GM12878 (cell line): ENCODE results near the gene SPRED2. TPM values are rescaled to one million over a fixed set of nuclear protein-coding genes. Genes with fewer than 3 reads are reported as not detected.

Experiments used
- ASH2L ChIP-seq: fragments of 300-600, 200-600 bp; sonication (generic); IDR thresholded peaks from 2 replicates; pipeline ENCODE4 v1.6.1; 2017; ENCODE audit warnings: low read depth, mild to moderate bottlenecking, borderline replicate concordance
- CHD2 ChIP-seq: IDR thresholded peaks from 2 replicates; pipeline ENCODE4 v1.6.1; 2011; ENCODE audit warnings: low read depth, low read length, improper control_type of control experiment, borderline replicate concordance
- EED ChIP-seq: sonication (generic); IDR thresholded peaks from 2 replicates; pipeline ENCODE4 v1.6.1; 2016; ENCODE audit warnings: antibody characterized with exemption, low read depth
- EP300 ChIP-seq, 2 experiments: fragments of 150-350 bp in 1 of 2; IDR thresholded peaks; 2 replicates each; pipeline ENCODE4 v1.6.1; 2011 to 2012; ENCODE audit warnings: low read depth in 2 of 2, low read length in 2 of 2, borderline replicate concordance in 1 of 2, improper control_type of control experiment in 1 of 2, inconsistent platforms in 1 of 2; ENCODE audit not compliant: control insufficient read depth in 1 of 2
- ETV6 ChIP-seq, 2 experiments: fragments of 450-650 bp in 1 of 2; IDR thresholded peaks in 1 of 2; conservative IDR thresholded peaks in 1 of 2; 2 replicates each; pipeline ENCODE4 v1.6.1; 2014; ENCODE audit warnings: antibody characterized with exemption in 1 of 2, borderline replicate concordance in 1 of 2, low read depth in 1 of 2, mild to moderate bottlenecking in 1 of 2, moderate library complexity in 1 of 2
- FOXM1 ChIP-seq: IDR thresholded peaks from 2 replicates; pipeline ENCODE4 v1.6.1; 2012; ENCODE audit warnings: low read depth, mild to moderate bottlenecking, inconsistent platforms, low read length, moderate library complexity
- GABPA ChIP-seq: IDR thresholded peaks from 2 replicates; pipeline ENCODE4 v1.6.1; 2014; ENCODE audit warnings: antibody characterized with exemption, low read depth, mild to moderate bottlenecking, inconsistent platforms
- HDGF ChIP-seq: fragments of 450-650 bp; IDR thresholded peaks from 2 replicates; pipeline ENCODE4 v1.6.1; 2016; ENCODE audit warnings: antibody characterized with exemption
- KAT2A ChIP-seq: conservative IDR thresholded peaks from 2 replicates; pipeline ENCODE4 v1.6.1; 2011; ENCODE audit warnings: low read depth, low read length; ENCODE audit not compliant: control insufficient read depth
- POLR2AphosphoS2 ChIP-seq: IDR thresholded peaks from 2 replicates; pipeline ENCODE4 v1.6.1; 2011; ENCODE audit warnings: low read depth, mild to moderate bottlenecking, low read length, improper control_type of control experiment, moderate library complexity
- RAD51 ChIP-seq: fragments of 450-650 bp; IDR thresholded peaks from 2 replicates; pipeline ENCODE4 v1.6.1; 2016; ENCODE audit warnings: moderate library complexity, mild to moderate bottlenecking, inconsistent platforms
- RB1 ChIP-seq: fragments of 450-650 bp; formaldehyde crosslinking; IDR thresholded peaks from 2 replicates; pipeline ENCODE4 v1.6.1; 2017; ENCODE audit warnings: mild to moderate bottlenecking, borderline replicate concordance
- RELA ChIP-seq: fragments of 450-650 bp; IDR thresholded peaks from 2 replicates; pipeline ENCODE4 v1.8.0; 2014; ENCODE audit warnings: borderline replicate concordance; ENCODE audit not compliant: partially characterized antibody
- RUNX3 ChIP-seq: IDR thresholded peaks from 2 replicates; pipeline ENCODE4 v1.6.1; 2012; ENCODE audit warnings: low read length, inconsistent platforms
- SMARCA5 ChIP-seq: fragments of 450-650 bp; IDR thresholded peaks from 2 replicates; pipeline ENCODE4 v1.6.1; 2017; ENCODE audit warnings: mild to moderate bottlenecking
- STAT1 ChIP-seq: fragments of 450-650 bp; conservative IDR thresholded peaks from 2 replicates; pipeline ENCODE4 v1.6.1; 2014; ENCODE audit warnings: antibody characterized with exemption, mild to moderate bottlenecking
- TCF12 ChIP-seq: IDR thresholded peaks from 2 replicates; pipeline ENCODE4 v1.6.1; 2011; ENCODE audit warnings: low read depth, mild to moderate bottlenecking, low read length
- ZNF217 ChIP-seq: fragments of 450-650 bp; IDR thresholded peaks from 2 replicates; pipeline ENCODE4 v1.6.1; 2017; ENCODE audit warnings: antibody characterized with exemption, mild to moderate bottlenecking
- ZNF622 ChIP-seq: fragments of 450-650 bp; IDR thresholded peaks from 2 replicates; pipeline ENCODE4 v1.6.1; 2017; ENCODE audit warnings: mild to moderate bottlenecking, inconsistent platforms
- ZSCAN29 ChIP-seq: fragments of 450-650 bp; IDR thresholded peaks from 2 replicates; pipeline ENCODE4 v1.6.1; 2017; ENCODE audit warnings: mild to moderate bottlenecking, moderate library complexity
- polyA plus RNA-seq, 11 experiments: library from polyadenylated mRNA; depleted of rRNA in 4 of 11; unstranded in 6 of 11; stranded (reverse) in 5 of 11; fragments of >200 nt; fragmentation: Nextera tagmentation in 4 of 11; fragmentation: Illumina TruSeq in 1 of 11; extraction: Ambion mirVana in 4 of 11; extraction: Trizol in 1 of 11; gene quantifications; 1 replicate in 1 of 11; 2 replicates in 10 of 11; pipeline versions ENCODE4 v1.2.1 to v1.2.3, GENCODE V29; 2011 to 2016; ENCODE audit warnings: inconsistent platforms in 2 of 11, missing spikeins in 2 of 11, low read depth in 1 of 11
- total RNA-seq, 4 experiments: library from RNA; depleted of rRNA in 3 of 4; stranded (reverse); fragments of >200 nt in 3 of 4; fragmentation: Illumina TruSeq in 1 of 4; extraction: Trizol in 1 of 4; gene quantifications; 2 replicates each; pipeline versions ENCODE4 v1.2.1 to v1.2.3, GENCODE V29; 2013 to 2021
- TF ChIP-seq, protein P1 (sequence below): fragments of 150-350 bp; IDR thresholded peaks from 2 replicates; pipeline ENCODE4 v1.6.1; 2016; ENCODE audit warnings: low read depth, low read length
- TF ChIP-seq, protein P2 (sequence below): IDR thresholded peaks from 2 replicates; pipeline ENCODE4 v1.6.1; 2011; ENCODE audit warnings: borderline replicate concordance, low read depth, mild to moderate bottlenecking, moderate library complexity, low read length; ENCODE audit not compliant: insufficient read depth, poor library complexity, severe bottlenecking
- TF ChIP-seq, protein P3 (sequence below): fragments of 450-650 bp; IDR thresholded peaks from 2 replicates; pipeline ENCODE4 v1.6.1; 2014; ENCODE audit warnings: mild to moderate bottlenecking
- TF ChIP-seq, protein P4 (sequence below): fragments of 450-650 bp; IDR thresholded peaks from 2 replicates; pipeline ENCODE4 v1.6.1; 2016; ENCODE audit warnings: mild to moderate bottlenecking

The SPRED2 gene
- total and polyA plus RNA-seq, 10 of the 15 experiments (the other 5 are each of a cell fraction or from before 2014, with no cell fraction given): 3.0 to 23.9 (median 9.7) TPM

DNA sequence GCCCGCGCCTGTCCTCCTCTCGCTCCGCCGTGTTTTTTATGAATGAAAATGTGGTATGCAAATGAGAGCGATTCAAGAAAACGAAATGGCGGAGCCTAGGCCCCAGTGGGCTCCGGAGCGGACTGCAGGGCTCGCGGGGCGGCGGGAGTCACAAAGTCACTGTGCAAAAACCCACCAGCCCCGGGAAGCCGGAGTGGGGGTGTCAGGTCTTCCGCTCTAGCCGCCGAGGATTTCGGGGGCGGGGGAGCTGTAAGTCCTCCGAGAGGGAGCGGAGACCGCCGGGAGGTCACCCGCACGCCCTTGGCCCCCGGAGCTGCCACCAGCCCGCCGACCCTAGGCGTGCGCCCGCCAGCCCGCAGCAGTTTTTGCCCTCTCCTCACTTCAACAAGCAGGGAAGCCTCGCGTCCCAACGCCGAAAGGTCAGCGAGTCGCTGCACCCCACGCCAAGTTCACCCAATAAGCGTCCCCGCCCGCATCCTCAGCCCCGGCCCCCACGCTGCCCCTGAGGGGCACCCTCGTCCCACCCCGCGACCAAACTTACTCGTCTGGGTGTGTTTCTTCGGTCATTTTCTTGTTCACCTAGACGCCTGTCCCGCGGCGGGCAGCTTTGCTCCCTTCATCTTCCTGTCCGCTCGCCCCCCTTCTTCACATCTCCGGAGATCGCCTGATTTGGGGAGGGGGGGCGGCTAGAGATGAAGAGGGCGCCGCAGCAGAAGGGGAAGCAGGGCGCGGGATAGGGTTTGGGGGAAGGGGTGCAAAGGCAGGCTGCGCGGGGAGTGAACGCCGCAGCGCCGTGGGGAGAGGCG is 775 bp downstream of the SPRED2 start (continued):
- TF ChIP-seq ASH2L: no peak
- no peak for TF ChIP-seq EED
- no peak; a peak in 1 of 4 replicates for TF ChIP-seq ETV6 (conservative IDR thresholded peaks at IDR 0.05 in 1 of 2, IDR thresholded peaks at IDR 0.05 in 1 of 2; ENCODE audit: borderline replicate concordance in 1 of 2, low read depth in 1 of 2)
- TF ChIP-seq RAD51: no peak
- no peak for TF ChIP-seq GABPA
- TF ChIP-seq STAT1: no peak
- TF ChIP-seq, protein P1, sequence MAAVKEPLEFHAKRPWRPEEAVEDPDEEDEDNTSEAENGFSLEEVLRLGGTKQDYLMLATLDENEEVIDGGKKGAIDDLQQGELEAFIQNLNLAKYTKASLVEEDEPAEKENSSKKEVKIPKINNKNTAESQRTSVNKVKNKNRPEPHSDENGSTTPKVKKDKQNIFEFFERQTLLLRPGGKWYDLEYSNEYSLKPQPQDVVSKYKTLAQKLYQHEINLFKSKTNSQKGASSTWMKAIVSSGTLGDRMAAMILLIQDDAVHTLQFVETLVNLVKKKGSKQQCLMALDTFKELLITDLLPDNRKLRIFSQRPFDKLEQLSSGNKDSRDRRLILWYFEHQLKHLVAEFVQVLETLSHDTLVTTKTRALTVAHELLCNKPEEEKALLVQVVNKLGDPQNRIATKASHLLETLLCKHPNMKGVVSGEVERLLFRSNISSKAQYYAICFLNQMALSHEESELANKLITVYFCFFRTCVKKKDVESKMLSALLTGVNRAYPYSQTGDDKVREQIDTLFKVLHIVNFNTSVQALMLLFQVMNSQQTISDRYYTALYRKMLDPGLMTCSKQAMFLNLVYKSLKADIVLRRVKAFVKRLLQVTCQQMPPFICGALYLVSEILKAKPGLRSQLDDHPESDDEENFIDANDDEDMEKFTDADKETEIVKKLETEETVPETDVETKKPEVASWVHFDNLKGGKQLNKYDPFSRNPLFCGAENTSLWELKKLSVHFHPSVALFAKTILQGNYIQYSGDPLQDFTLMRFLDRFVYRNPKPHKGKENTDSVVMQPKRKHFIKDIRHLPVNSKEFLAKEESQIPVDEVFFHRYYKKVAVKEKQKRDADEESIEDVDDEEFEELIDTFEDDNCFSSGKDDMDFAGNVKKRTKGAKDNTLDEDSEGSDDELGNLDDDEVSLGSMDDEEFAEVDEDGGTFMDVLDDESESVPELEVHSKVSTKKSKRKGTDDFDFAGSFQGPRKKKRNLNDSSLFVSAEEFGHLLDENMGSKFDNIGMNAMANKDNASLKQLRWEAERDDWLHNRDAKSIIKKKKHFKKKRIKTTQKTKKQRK: no peak
- TF ChIP-seq, protein P2, sequence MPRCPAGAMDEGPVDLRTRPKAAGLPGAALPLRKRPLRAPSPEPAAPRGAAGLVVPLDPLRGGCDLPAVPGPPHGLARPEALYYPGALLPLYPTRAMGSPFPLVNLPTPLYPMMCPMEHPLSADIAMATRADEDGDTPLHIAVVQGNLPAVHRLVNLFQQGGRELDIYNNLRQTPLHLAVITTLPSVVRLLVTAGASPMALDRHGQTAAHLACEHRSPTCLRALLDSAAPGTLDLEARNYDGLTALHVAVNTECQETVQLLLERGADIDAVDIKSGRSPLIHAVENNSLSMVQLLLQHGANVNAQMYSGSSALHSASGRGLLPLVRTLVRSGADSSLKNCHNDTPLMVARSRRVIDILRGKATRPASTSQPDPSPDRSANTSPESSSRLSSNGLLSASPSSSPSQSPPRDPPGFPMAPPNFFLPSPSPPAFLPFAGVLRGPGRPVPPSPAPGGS: peak; percentile 5
- TF ChIP-seq FOXM1: no peak
- no peak for TF ChIP-seq ZNF217
- TF ChIP-seq, protein P3, sequence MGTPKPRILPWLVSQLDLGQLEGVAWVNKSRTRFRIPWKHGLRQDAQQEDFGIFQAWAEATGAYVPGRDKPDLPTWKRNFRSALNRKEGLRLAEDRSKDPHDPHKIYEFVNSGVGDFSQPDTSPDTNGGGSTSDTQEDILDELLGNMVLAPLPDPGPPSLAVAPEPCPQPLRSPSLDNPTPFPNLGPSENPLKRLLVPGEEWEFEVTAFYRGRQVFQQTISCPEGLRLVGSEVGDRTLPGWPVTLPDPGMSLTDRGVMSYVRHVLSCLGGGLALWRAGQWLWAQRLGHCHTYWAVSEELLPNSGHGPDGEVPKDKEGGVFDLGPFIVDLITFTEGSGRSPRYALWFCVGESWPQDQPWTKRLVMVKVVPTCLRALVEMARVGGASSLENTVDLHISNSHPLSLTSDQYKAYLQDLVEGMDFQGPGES: no peak
- no peak for TF ChIP-seq TCF12
- no peak for TF ChIP-seq ZNF622
- TF ChIP-seq HDGF: no peak
- no peak for TF ChIP-seq KAT2A
- no peak for TF ChIP-seq RB1
- no peak for TF ChIP-seq ZSCAN29
- no peak for TF ChIP-seq RELA
- TF ChIP-seq CHD2: no peak
- TF ChIP-seq SMARCA5: no peak
- TF ChIP-seq, protein P4, sequence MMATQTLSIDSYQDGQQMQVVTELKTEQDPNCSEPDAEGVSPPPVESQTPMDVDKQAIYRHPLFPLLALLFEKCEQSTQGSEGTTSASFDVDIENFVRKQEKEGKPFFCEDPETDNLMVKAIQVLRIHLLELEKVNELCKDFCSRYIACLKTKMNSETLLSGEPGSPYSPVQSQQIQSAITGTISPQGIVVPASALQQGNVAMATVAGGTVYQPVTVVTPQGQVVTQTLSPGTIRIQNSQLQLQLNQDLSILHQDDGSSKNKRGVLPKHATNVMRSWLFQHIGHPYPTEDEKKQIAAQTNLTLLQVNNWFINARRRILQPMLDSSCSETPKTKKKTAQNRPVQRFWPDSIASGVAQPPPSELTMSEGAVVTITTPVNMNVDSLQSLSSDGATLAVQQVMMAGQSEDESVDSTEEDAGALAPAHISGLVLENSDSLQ: no peak
- TF ChIP-seq POLR2AphosphoS2: no peak
- TF ChIP-seq RUNX3: peak; percentile 68
- no peak for TF ChIP-seq EP300 (IDR thresholded peaks at IDR 0.05; ENCODE audit: borderline replicate concordance in 1 of 2, control insufficient read depth in 1 of 2, low read depth in 2 of 2, low read length in 2 of 2)
